Measurements from ENCODE around the gene CYP3A7. TPM values are rescaled to one million over a fixed set of nuclear protein-coding genes. Genes with fewer than 3 reads are reported as not detected.
"Not testable (repeated sequence)": the region's sequence is repeated elsewhere in the genome, so short reads cannot be mapped to it uniquely, and the experiment has no call there.

Gene CYP3A7
- not detected for total RNA-seq

DNA sequence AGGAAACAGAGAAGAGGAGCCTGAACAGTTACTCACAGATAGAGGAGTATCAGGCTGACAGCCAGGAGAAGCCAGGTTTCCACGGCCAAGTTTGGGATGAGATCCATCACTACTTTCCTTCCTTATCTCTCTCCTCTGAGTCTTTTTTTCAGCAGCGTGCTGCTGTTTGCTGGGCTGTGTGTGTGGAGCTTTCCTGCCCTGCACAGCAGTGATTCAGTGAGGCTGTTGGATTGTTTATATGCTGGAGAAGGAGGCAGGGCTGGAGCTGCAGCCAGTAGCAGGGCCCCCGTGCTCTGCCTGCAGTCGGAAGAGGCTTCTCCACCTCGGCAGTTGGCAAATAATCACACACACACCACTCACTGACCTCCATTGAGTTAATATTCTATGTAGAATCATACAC is at the start of gene CYP3A7:
Gene CYP3A7 (minus strand): TSS at position 210 of the 400 bp plus-strand sequence. CDS start 103 bp downstream, at position 107.
- no peaks in the 10 kb centered on the region for H3K36me3 Mint-ChIP-seq (ENCODE audit: insufficient read depth in 2 of 2)
- no peak within 1 kb of the TSS for H3K27ac Mint-ChIP-seq
- DNase-seq (no peak), ATAC-seq (replicated peaks in 1 of 2) (no peak)
- H3K4me1 Mint-ChIP-seq (ENCODE audit: low read depth), result peaks cover 21% of the 10 kb centered on the region
- no peaks in the 10 kb centered on the region for H3K27me3 Mint-ChIP-seq (ENCODE audit: low read depth)
- no peak within 1 kb of the TSS for H3K4me3 Mint-ChIP-seq
- no peaks in the 10 kb centered on the region for H3K9me3 Mint-ChIP-seq

DNA sequence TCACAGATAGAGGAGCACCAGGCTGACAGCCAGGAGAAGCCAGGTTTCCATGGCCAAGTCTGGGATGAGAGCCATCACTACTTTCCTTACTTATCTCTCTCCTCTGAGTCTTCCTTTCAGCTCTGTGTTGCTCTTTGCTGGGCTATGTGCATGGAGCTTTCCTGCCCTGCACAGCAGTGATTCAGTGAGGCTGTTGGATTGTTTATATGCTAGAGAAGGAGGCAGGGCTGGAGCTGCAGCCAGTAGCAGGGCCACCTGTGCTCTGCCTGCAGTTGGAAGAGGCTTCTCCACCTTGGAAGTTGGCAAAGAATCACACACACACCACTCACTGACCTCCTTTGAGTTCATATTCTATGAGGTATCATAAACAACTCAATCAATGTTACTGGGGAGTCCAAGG is 49.0 kb upstream of the CYP3A7 start, which contains the start of gene CYP3A4:
Gene CYP3A4 (minus strand): TSS at position 178 of the 400 bp plus-strand sequence. CDS start 103 bp downstream, at position 75.
- peaks cover 43% of the 10 kb centered on the region for H3K4me1 Mint-ChIP-seq (ENCODE audit: low read depth)
- DNase-seq (no peak), ATAC-seq (replicated peaks in 1 of 2) (no peak)
- H3K4me3 Mint-ChIP-seq, result no peak within 1 kb of the TSS
- peaks cover 0 to 4% of the 10 kb centered on the region in 2 donors for H3K9me3 Mint-ChIP-seq
- H3K27me3 Mint-ChIP-seq (ENCODE audit: low read depth), result peaks cover 27% of the 10 kb centered on the region
- no peak within 1 kb of the TSS for H3K27ac Mint-ChIP-seq
- H3K36me3 Mint-ChIP-seq (ENCODE audit: insufficient read depth in 2 of 2), result peaks cover 0 to 2% of the 10 kb centered on the region in 2 donors

DNA sequence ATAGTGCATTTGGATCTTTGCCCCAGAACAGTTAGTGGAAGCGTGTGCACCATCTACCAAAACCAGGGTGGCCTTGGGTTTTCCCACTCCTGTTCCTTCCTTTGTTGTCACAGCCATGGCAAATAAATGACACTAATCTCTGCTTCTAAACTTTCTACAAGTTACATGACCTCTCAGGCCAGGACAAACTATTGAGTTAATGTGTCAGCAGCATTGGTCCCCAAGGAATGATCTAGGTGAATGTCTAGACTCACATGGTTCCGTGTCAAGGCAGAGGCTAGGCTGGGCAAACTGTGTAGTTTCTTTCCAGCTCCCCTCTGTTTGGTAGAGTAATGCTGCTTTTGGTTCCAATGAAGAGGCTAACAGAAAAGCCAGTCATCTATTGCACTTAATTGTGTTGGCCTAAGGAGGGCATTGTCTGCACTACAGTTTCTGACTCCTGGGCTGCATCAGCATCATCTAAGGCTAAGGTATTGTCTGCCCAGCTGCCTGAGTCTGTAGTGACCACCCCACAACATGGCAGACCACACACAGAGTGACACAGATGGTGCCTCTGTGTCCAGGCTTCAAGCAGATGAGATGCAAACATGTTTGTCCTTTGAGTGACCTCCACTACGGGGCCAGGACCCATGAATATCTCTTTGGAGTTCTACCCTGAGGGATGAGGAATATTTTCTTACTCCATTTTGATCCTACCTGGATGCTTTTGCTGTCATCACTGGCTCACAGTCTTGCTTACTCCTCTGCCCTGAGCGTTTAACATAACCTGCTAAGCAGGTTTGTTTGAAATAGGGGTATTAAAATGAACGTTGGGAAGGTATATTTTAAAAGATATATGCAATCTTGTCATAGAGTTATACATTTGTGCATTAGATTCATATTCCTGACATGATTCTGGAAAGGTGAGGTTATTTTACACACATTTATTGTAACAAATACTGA is 47.3 kb upstream of the CYP3A7 start:
- H3K4me3 Mint-ChIP-seq, result no peak overlapping the region
- H3K9me3 Mint-ChIP-seq, result no peaks in the 10 kb centered on the region
- H3K36me3 Mint-ChIP-seq (ENCODE audit: insufficient read depth in 2 of 2), result no peaks in the 10 kb centered on the region
- DNase-seq (no peak), ATAC-seq (replicated peaks in 1 of 2) (peak in 1 of 2 donors; percentile 17)
- no peak overlapping the region for H3K27ac Mint-ChIP-seq
- peaks cover 29% of the 10 kb centered on the region for H3K4me1 Mint-ChIP-seq (ENCODE audit: low read depth)
- peaks cover 41% of the 10 kb centered on the region for H3K27me3 Mint-ChIP-seq (ENCODE audit: low read depth)

DNA sequence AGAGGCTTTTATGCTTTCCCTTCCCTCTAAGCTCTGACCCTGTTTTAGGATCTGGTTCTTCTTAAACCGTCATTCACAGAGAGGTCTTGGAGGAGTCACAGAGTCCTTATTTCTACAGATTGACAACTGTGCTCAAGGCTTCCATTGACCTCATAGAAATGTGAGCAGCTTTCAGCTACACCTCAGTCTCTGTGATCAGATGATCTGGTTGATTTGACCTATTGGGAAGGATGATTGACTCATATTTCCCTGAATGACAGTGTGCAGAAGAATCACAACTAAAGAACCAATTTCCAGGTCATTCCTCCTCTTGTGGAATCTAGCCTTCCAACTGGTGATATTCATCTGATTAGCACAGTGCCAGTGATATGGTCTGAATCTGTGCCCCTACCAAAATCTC is 45.6 kb upstream of the CYP3A7 start:
- Mint-ChIP-seq H3K4me1 (ENCODE audit: low read depth) (peaks cover 21% of the 10 kb centered on the region), H3K4me3 (no peak overlapping the region), H3K9me3 (no peaks in the 10 kb centered on the region), H3K27ac (no peak overlapping the region), H3K36me3 (ENCODE audit: insufficient read depth in 2 of 2) (no peaks in the 10 kb centered on the region), H3K27me3 (ENCODE audit: low read depth) (peaks cover 57% of the 10 kb centered on the region)
- DNase-seq (no peak), ATAC-seq (replicated peaks in 1 of 2) (peak; percentile 43 to 56)

DNA sequence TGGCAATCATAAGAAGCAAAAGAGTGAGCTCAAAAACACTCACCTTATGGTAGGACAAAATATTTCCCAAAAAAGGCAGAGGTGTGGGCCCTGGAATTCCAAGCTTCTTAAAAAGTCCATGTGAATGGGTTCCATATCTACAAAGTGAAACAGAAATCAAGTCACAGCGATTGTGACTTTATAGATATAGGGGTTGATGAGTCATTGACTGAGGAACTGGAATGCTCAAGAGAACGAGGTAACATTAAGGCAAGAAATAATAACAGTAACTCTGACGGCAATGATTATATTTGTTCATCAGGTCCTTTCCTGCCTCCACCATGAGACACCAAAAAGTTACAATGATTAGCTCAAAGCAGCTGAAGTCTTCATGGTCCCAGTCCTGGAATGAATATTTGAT is 45.0 kb upstream of the CYP3A7 start:
- ATAC-seq (replicated peaks in 1 of 2), result no peak
- no peaks in the 10 kb centered on the region for H3K9me3 Mint-ChIP-seq
- H3K4me1 Mint-ChIP-seq (ENCODE audit: low read depth), result peaks cover 21% of the 10 kb centered on the region
- H3K27me3 Mint-ChIP-seq (ENCODE audit: low read depth), result peaks cover 63% of the 10 kb centered on the region
- H3K4me3 Mint-ChIP-seq, result no peak overlapping the region
- no peak for DNase-seq
- H3K36me3 Mint-ChIP-seq (ENCODE audit: insufficient read depth in 2 of 2), result no peaks in the 10 kb centered on the region
- H3K27ac Mint-ChIP-seq, result no peak overlapping the region

DNA sequence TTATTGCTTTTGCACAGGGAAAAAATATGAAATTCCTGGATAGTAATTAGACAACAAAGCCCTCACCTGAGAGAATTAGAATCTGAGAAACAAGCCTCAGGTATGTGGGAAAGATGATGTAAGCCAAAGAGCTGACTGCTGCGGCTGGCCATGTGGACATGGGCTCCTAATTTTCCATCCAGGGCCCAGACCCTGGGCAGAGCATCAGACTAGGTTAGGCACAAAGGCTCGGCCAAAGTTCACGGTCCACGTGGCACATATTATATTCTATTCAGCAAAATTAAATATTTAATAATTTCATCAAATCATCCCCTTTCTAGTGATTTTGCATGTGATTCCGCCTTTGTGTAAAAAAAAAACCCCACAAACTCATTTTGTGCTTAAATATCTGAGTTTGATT is 43.9 kb upstream of the CYP3A7 start:
- Mint-ChIP-seq H3K4me1 (ENCODE audit: low read depth) (peaks cover 16% of the 10 kb centered on the region), H3K36me3 (ENCODE audit: insufficient read depth in 2 of 2) (peaks cover 0 to 2% of the 10 kb centered on the region in 2 donors), H3K9me3 (peaks cover 0 to 3% of the 10 kb centered on the region in 2 donors), H3K27ac (no peak overlapping the region), H3K4me3 (no peak overlapping the region), H3K27me3 (ENCODE audit: low read depth) (peaks cover 63% of the 10 kb centered on the region)
- DNase-seq (no peak), ATAC-seq (replicated peaks in 1 of 2) (no peak)

DNA sequence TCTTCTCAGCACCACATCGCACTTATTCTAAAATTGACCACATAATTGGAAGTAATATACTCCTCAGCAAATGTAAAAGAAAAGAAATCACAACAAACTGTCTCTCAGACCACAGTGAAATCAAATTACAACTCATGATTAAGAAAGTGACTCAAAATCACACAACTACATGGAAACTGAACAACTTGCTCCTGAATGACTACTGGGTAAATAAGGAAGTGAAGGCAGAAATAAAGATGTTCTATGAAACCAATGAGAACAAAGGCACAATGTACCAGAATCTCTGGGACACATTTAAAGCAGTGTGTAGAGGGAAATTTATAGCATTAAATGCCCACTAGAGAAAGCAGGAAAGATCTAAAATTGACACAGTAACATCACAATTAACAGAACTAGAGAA is 38.4 kb upstream of the CYP3A7 start:
- DNase-seq; H3K4me1 Mint-ChIP-seq (ENCODE audit: low read depth); H3K27ac Mint-ChIP-seq; H3K36me3 Mint-ChIP-seq (ENCODE audit: insufficient read depth in 2 of 2); ATAC-seq (replicated peaks in 1 of 2); H3K4me3 Mint-ChIP-seq: not testable (repeated sequence)
- Mint-ChIP-seq H3K27me3 (ENCODE audit: low read depth) (peaks cover 84% of the 10 kb centered on the region), H3K9me3 (peaks cover 2 to 12% of the 10 kb centered on the region in 2 donors)

DNA sequence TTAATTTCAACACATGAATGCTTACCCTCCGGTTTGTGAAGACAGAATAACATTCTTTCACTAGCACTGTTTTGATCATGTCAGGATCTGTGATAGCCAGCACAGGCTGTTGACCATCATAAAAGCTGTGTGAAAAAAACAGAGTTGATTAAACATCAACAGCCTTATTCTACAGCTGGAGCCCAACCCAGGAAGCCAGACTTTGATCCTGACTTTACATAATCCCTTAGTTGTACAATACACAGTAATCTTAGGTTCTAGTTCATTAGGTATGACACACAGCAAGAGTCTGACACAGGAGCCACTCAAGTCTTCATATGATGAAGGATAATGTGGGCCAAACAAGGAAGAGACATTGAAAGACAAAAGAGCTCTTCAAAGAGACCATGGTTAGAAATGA is 37.6 kb upstream of the CYP3A7 start:
- no peak overlapping the region for H3K27ac Mint-ChIP-seq
- ATAC-seq (replicated peaks in 1 of 2), result no peak
- H3K27me3 Mint-ChIP-seq (ENCODE audit: low read depth), result peaks cover 81% of the 10 kb centered on the region
- H3K9me3 Mint-ChIP-seq, result peaks cover 2 to 12% of the 10 kb centered on the region in 2 donors
- H3K36me3 Mint-ChIP-seq (ENCODE audit: insufficient read depth in 2 of 2), result peaks cover 2 to 4% of the 10 kb centered on the region in 2 donors
- H3K4me3 Mint-ChIP-seq, result no peak overlapping the region
- H3K4me1 Mint-ChIP-seq (ENCODE audit: low read depth), result peaks cover 16% of the 10 kb centered on the region
- DNase-seq, result no peak

DNA sequence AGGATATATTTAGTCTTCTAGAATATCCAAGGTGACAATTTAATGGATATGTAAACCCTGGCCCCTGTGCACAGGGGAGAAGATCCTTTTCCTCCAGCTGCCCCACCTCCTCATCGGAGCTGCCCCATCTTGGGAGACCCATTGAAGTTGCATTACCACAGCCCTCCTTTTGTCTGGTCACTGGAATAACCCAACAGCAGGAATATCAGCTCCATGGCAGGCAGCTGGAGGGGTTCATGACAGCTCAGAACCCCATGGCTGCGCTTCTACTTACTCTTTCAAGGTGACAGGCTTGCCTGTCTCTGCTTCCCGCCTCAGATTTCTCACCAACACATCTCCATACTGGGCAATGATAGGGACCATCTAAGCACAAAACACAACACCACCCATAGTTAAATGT is 34.5 kb upstream of the CYP3A7 start:
- peaks cover 58% of the 10 kb centered on the region for H3K27me3 Mint-ChIP-seq (ENCODE audit: low read depth)
- H3K4me1 Mint-ChIP-seq (ENCODE audit: low read depth), result peaks cover 22% of the 10 kb centered on the region

DNA sequence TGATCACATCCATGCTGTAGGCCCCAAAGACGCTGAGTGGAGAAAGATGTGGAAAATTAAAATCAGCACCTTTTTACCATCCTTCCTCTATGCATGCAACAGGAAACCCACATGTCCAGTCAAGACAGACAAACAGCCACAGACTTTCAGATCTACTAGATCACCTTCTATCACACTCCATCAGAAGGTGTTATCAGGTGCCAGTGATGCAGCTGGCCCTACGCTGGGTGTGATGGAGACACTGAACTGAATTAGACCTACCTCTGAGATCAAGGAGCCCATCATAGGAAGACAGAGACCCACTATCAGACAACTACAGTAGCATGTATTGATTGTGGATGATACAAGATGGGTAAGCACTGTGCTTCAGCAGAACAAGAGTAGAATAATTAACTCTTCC is 33.5 kb upstream of the CYP3A7 start:
- Mint-ChIP-seq H3K27ac (no peak overlapping the region), H3K4me3 (no peak overlapping the region), H3K36me3 (ENCODE audit: insufficient read depth in 2 of 2) (peaks cover 0 to 2% of the 10 kb centered on the region in 2 donors), H3K9me3 (peaks cover under 1 to 7% of the 10 kb centered on the region in 2 donors), H3K4me1 (ENCODE audit: low read depth) (peaks cover 19% of the 10 kb centered on the region), H3K27me3 (ENCODE audit: low read depth) (peaks cover 53% of the 10 kb centered on the region)
- no peak for ATAC-seq (replicated peaks in 1 of 2)
- DNase-seq, result no peak

More for the DNA sequence above, 34.5 kb upstream of the CYP3A7 start:
- H3K36me3 Mint-ChIP-seq (ENCODE audit: insufficient read depth in 2 of 2); H3K9me3 Mint-ChIP-seq; H3K4me3 Mint-ChIP-seq; H3K27ac Mint-ChIP-seq; DNase-seq; ATAC-seq (replicated peaks in 1 of 2): not testable (repeated sequence)

DNA sequence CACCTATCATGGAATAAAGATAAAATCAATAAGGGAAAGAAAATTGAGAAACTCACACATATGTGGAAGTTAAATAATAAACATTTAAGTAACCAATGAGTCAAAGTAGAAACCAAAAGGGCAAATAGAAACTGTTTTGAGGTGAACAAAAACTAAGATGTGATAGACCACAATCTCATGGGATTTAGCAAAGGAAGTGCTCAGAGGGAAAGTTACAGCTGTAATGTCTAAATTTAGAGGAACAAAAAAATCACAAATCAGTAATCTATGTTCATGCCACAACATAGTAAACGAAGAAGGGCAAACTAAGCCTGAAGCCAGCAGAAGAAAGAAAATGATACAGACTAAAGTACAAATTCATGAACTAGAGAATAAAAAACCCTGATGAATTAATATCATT is 32.7 kb upstream of the CYP3A7 start:
- no peak overlapping the region for H3K4me3 Mint-ChIP-seq
- DNase-seq, result no peak
- H3K9me3 Mint-ChIP-seq, result peaks cover 0 to 7% of the 10 kb centered on the region in 2 donors
- peaks cover 46% of the 10 kb centered on the region for H3K27me3 Mint-ChIP-seq (ENCODE audit: low read depth)
- ATAC-seq (replicated peaks in 1 of 2), result no peak
- H3K36me3 Mint-ChIP-seq (ENCODE audit: insufficient read depth in 2 of 2), result no peaks in the 10 kb centered on the region
- H3K4me1 Mint-ChIP-seq (ENCODE audit: low read depth), result peaks cover 14% of the 10 kb centered on the region
- no peak overlapping the region for H3K27ac Mint-ChIP-seq

DNA sequence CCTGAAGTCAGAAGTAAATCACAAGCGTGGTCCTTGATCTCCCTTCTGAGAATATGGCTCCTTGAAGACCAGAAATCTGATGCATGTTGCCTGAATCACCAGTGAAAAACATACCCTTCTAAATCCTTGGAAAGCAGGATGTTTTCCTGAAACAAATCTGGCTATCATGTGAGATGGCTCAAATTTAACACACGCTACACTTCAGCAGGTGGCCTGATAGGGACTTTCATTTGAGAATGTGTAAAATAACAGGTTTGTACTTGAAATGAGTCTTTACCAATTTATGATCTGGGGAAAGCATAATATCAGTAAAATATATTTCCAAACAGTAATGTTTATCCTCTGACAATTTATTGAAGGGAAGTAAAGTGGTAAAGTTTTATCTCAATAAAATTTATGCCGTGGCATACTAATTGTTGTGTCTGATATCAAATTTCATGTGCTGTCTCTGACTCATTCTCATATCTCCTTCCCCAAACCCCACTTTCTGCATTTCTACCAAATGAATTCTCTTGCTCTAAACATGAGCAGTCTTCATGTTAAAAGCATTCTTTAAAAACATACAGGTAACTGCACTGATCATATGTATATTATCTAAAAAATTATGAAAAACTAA is 31.6 kb upstream of the CYP3A7 start:
- Mint-ChIP-seq H3K4me1 (ENCODE audit: low read depth) (peaks cover 14% of the 10 kb centered on the region), H3K9me3 (peaks cover 0 to 5% of the 10 kb centered on the region in 2 donors), H3K36me3 (ENCODE audit: insufficient read depth in 2 of 2) (no peaks in the 10 kb centered on the region), H3K4me3 (no peak overlapping the region), H3K27ac (no peak overlapping the region), H3K27me3 (ENCODE audit: low read depth) (peaks cover 36% of the 10 kb centered on the region)
- DNase-seq, result no peak
- no peak for ATAC-seq (replicated peaks in 1 of 2)

DNA sequence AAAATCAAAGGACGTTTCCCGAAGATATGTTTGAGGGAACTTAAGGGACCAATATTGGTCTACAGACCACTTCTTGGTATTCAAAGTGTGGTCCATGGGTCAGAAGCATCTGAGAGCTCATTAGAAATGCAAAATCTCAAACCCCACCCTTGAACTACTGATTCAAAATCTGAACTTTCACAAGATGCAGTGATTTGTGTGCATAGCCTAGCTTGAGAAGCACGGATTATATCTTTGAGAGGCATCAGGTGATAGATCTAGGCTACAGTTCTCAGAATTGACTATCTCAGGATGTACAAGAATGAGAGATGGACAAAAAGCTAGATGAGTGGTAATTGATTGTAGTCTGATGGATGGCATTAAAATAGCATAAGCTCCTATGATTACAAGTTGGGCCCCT is 29.5 kb upstream of the CYP3A7 start:
- peaks cover 14% of the 10 kb centered on the region for H3K4me1 Mint-ChIP-seq (ENCODE audit: low read depth)
- peaks cover 16% of the 10 kb centered on the region for H3K27me3 Mint-ChIP-seq (ENCODE audit: low read depth)
- H3K36me3 Mint-ChIP-seq (ENCODE audit: insufficient read depth in 2 of 2), result no peaks in the 10 kb centered on the region
- H3K4me3 Mint-ChIP-seq, result no peak overlapping the region
- DNase-seq, result no peak
- no peaks in the 10 kb centered on the region for H3K9me3 Mint-ChIP-seq
- ATAC-seq (replicated peaks in 1 of 2), result no peak
- no peak overlapping the region for H3K27ac Mint-ChIP-seq

Measured in activated T-cell treated with anti-CD3 and anti-CD28 coated beads, Interleukin-2, amount 50 U/mL, for 72 hours (primary cell).